ENCODE results near the gene CTSE. TPM values are rescaled to one million over a fixed set of nuclear protein-coding genes. Genes with fewer than 3 reads are reported as not detected.

Gene CTSE
- total and polyA plus RNA-seq, 8 donors: 6.7 to 966 (median 138) TPM

GRCh38 chr1:205983925-205984725 lies 39.6 kb downstream of the CTSE start:
- Histone ChIP-seq H3K4me1 (peaks cover 0 to 16% (median 3%) of the 10 kb centered on the region in 4 donors), H3K27me3 (no peaks in the 10 kb centered on the region), H3K4me3 (no peak overlapping the region), H3K9me3 (no peaks in the 10 kb centered on the region), H3K36me3 (peaks cover 0 to 11% (median 7%) of the 10 kb centered on the region in 4 donors), H3K27ac (no peak overlapping the region)
- 34 to 42% (median 39%) methylated on average over 13 to 14 of the region's 14 CpGs for WGBS, 5 donors
- intact Hi-C loops (cut with DNase I; ENCODE audit: low total_unique reads): no loop called here
- no peak for TF ChIP-seq EP300 (IDR thresholded peaks at IDR 0.05)
- peak in 5 of 7 experiments; percentile 37 to 68 (median 60) for TF ChIP-seq CTCF (IDR thresholded peaks at IDR 0.05)
- DNase-seq: peak; percentile 68 to 87

GRCh38 chr1:205981257-205981656 lies 42.4 kb downstream of the CTSE start:
- TF ChIP-seq POLR2A (IDR thresholded peaks at IDR 0.05): no peak
- no peak for TF ChIP-seq CTCF (IDR thresholded peaks at IDR 0.05)
- no peak for TF ChIP-seq EP300 (IDR thresholded peaks at IDR 0.05)
- no peak for TF ChIP-seq POLR2AphosphoS5 (IDR thresholded peaks at IDR 0.05)
- no peaks in the 10 kb centered on the region for H3K9me3 ChIP-seq
- H3K4me1 ChIP-seq: peaks cover 0 to 17% (median 2%) of the 10 kb centered on the region in 4 donors
- H3K27ac ChIP-seq: no peak overlapping the region
- H3K27me3 ChIP-seq: no peaks in the 10 kb centered on the region
- intact Hi-C loops (cut with DNase I; ENCODE audit: low total_unique reads): no loop called here
- no peak overlapping the region for H3K4me3 ChIP-seq
- H3K36me3 ChIP-seq: peaks cover 0 to 10% (median 4%) of the 10 kb centered on the region in 4 donors
- DNase-seq: no peak
- 91 to 100% (median 97%) methylated on average over 1 of the region's 1 CpG for whole genome bisulfite sequencing, 5 donors

- Histone ChIP-seq H3K4me1 (peaks cover 0 to 26% (median 10%) of the 10 kb centered on the region in 4 donors), H3K36me3 (peaks cover 0 to 10% (median 4%) of the 10 kb centered on the region in 4 donors), H3K4me3 (no peak overlapping the region), H3K27ac (no peak overlapping the region), H3K9me3 (no peaks in the 10 kb centered on the region), H3K27me3 (no peaks in the 10 kb centered on the region)
- TF ChIP-seq EP300 (IDR thresholded peaks at IDR 0.05) (no peak), POLR2A (IDR thresholded peaks at IDR 0.05) (no peak), CTCF (IDR thresholded peaks at IDR 0.05) (no peak), POLR2AphosphoS5 (IDR thresholded peaks at IDR 0.05) (no peak)
- no peak for DNase-seq
- WGBS, 5 donors: 70 to 82% (median 72%) methylated on average over 3 of the region's 3 CpGs
- intact Hi-C loops (cut with DNase I; ENCODE audit: low total_unique reads): no loop called here
These were observed 43.3 kb downstream of the CTSE start for GRCh38 chr1:205980237-205980870.

GRCh38 chr1:205979301-205979700 lies 44.4 kb downstream of the CTSE start:
- intact Hi-C loops (cut with DNase I; ENCODE audit: low total_unique reads): loop anchor here (5.0 to 10.0 kb wide), 2 partner anchors 62 to 184 kb away; no protein-coding TSS in a partner anchor
- WGBS, 5 donors: 76 to 90% (median 86%) methylated on average over 6 of the region's 6 CpGs
- H3K27me3 ChIP-seq: no peaks in the 10 kb centered on the region

More at GRCh38 chr1:205979301-205979700, 44.4 kb downstream of the CTSE start:
- no peak overlapping the region for H3K4me3 ChIP-seq
- H3K4me1 ChIP-seq: peaks cover 0 to 27% (median 12%) of the 10 kb centered on the region in 4 donors
- H3K27ac ChIP-seq: no peak overlapping the region
- no peak for DNase-seq
- TF ChIP-seq EP300 (IDR thresholded peaks at IDR 0.05) (no peak), POLR2AphosphoS5 (IDR thresholded peaks at IDR 0.05) (no peak), CTCF (IDR thresholded peaks at IDR 0.05) (no peak), POLR2A (IDR thresholded peaks at IDR 0.05) (no peak)
- peaks cover 0 to 10% (median 4%) of the 10 kb centered on the region in 4 donors for H3K36me3 ChIP-seq
- H3K9me3 ChIP-seq: no peaks in the 10 kb centered on the region

Measured in stomach (tissue), 9 donors.